Endodermal cell (in vitro differentiated cells): ENCODE results near the gene MEIKIN. TPM values are rescaled to one million over a fixed set of nuclear protein-coding genes. Genes with fewer than 3 reads are reported as not detected.

Source experiments
- DNase-seq: peaks from one replicate; pipeline ENCODE4 v3.0.0-alpha.2; 2017
- H3K27ac ChIP-seq: 2 replicates; pipeline ENCODE4 v1.5.1; 2013; ENCODE audit warnings: mild to moderate bottlenecking, low read depth, low read length, moderate library complexity
- H3K27me3 ChIP-seq: 2 replicates; pipeline ENCODE4 v1.6.1; 2013; ENCODE audit warnings: mild to moderate bottlenecking, low read length, moderate library complexity; ENCODE audit not compliant: insufficient read depth, control insufficient read depth, poor library complexity, severe bottlenecking
- H3K36me3 ChIP-seq: 2 replicates; pipeline ENCODE4 v1.7.0; 2013; ENCODE audit warnings: mild to moderate bottlenecking, low read length, moderate library complexity; ENCODE audit not compliant: control insufficient read depth, insufficient read depth
- H3K4me1 ChIP-seq: one replicate; pipeline ENCODE4 v1.7.0; 2013; ENCODE audit warnings: low read length; ENCODE audit not compliant: control insufficient read depth, insufficient read depth
- H3K4me3 ChIP-seq: 2 replicates; pipeline ENCODE4 v1.5.1; 2013; ENCODE audit warnings: mild to moderate bottlenecking, low read length, moderate library complexity
- H3K9ac ChIP-seq: 2 replicates; pipeline ENCODE4 v1.6.1; 2013; ENCODE audit warnings: mild to moderate bottlenecking, low read length, moderate library complexity; ENCODE audit not compliant: poor library complexity, severe bottlenecking; ENCODE audit errors: extremely low read depth
- H3K9me3 ChIP-seq: 2 replicates; pipeline ENCODE4 v1.6.1; 2013; ENCODE audit warnings: mild to moderate bottlenecking, low read length, moderate library complexity; ENCODE audit not compliant: control insufficient read depth
- H3K27ac Mint-ChIP-seq: 2 replicates; pipeline ENCODE4 v1.8.0; 2020; ENCODE audit warnings: mixed read lengths
- H3K27me3 Mint-ChIP-seq: 2 replicates; pipeline ENCODE4 v1.8.0; 2021; ENCODE audit warnings: mild to moderate bottlenecking, mixed read lengths; ENCODE audit not compliant: insufficient read depth
- H3K36me3 Mint-ChIP-seq: 2 replicates; pipeline ENCODE4 v1.8.0; 2020; ENCODE audit warnings: low read depth, mixed read lengths
- H3K4me1 Mint-ChIP-seq: 2 replicates; pipeline ENCODE4 v1.8.0; 2020; ENCODE audit warnings: mixed read lengths
- H3K4me3 Mint-ChIP-seq: 2 replicates; pipeline ENCODE4 v1.8.0; 2020; ENCODE audit warnings: mild to moderate bottlenecking, moderate library complexity, mixed read lengths
- H3K9me3 Mint-ChIP-seq: 2 replicates; pipeline ENCODE4 v1.8.0; 2020; ENCODE audit warnings: mild to moderate bottlenecking, mixed read lengths
- WGBS, 2 experiments: methylation state at CpG; one replicate each; pipeline versions ENCODE4 v1.1.5 to v1.1.7; 2013; ENCODE audit warnings: missing lambda C conversion rate in 2 of 2, mixed read lengths in 1 of 2; ENCODE audit not compliant: insufficient coverage in 1 of 2, insufficient read length in 1 of 2; 5-methylcytosine and 5-hydroxymethylcytosine counted together
- total RNA-seq, 2 donors: library from RNA; stranded (reverse); fragmentation: NEBNext Ultra II Directional in 1 of 2; extraction: Animal tissue kit (Norgen Biotek cat#: 25700) in 1 of 2; gene quantifications; 2 replicates in 1 of 2; 3 replicates in 1 of 2; pipeline ENCODE4 v1.2.1, GENCODE V29; 2021
- TF ChIP-seq, protein P1 (sequence below): fragments of 200-600 bp; sonication (generic); conservative IDR thresholded peaks from 2 replicates; pipeline ENCODE4 v1.5.0; 2021; ENCODE audit warnings: antibody characterized with exemption, mild to moderate bottlenecking

Gene MEIKIN
- total RNA-seq, 2 donors from 2014 or later = not detected

DNA sequence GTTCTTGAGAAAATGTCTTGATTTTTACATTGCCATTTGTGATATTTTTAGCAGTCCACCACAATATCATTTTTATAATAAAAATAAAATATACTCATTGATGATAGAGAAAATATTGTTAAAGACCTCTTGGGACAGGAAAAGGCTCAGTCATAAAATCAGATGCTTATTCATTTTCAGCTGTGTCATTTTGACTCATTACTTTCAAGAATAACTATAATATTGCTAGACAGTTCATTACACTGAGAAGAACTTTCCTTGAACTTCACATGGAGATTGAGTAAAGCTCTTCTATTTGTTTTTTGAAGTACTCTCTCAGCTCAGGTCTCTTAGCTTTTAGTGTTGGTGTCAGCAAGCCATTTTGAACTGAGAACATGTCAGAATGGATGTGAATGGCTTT is 8.5 kb upstream of the MEIKIN start:
- Histone ChIP-seq H3K4me3 (no peak overlapping the region), H3K9me3 (no peaks in the 10 kb centered on the region), H3K4me1 (no peaks in the 10 kb centered on the region), H3K27ac (no peak overlapping the region), H3K36me3 (no peaks in the 10 kb centered on the region), H3K27me3 (no peaks in the 10 kb centered on the region), H3K9ac (no peak overlapping the region)
- H3K27ac Mint-ChIP-seq = no peak overlapping the region
- no peaks in the 10 kb centered on the region for H3K9me3 Mint-ChIP-seq
- no peaks in the 10 kb centered on the region for H3K36me3 Mint-ChIP-seq
- H3K4me3 Mint-ChIP-seq = no peak overlapping the region
- TF ChIP-seq, protein P1, sequence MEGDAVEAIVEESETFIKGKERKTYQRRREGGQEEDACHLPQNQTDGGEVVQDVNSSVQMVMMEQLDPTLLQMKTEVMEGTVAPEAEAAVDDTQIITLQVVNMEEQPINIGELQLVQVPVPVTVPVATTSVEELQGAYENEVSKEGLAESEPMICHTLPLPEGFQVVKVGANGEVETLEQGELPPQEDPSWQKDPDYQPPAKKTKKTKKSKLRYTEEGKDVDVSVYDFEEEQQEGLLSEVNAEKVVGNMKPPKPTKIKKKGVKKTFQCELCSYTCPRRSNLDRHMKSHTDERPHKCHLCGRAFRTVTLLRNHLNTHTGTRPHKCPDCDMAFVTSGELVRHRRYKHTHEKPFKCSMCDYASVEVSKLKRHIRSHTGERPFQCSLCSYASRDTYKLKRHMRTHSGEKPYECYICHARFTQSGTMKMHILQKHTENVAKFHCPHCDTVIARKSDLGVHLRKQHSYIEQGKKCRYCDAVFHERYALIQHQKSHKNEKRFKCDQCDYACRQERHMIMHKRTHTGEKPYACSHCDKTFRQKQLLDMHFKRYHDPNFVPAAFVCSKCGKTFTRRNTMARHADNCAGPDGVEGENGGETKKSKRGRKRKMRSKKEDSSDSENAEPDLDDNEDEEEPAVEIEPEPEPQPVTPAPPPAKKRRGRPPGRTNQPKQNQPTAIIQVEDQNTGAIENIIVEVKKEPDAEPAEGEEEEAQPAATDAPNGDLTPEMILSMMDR = no peak
- no peaks in the 10 kb centered on the region for H3K27me3 Mint-ChIP-seq
- no peak for DNase-seq
- H3K4me1 Mint-ChIP-seq = no peaks in the 10 kb centered on the region

DNA sequence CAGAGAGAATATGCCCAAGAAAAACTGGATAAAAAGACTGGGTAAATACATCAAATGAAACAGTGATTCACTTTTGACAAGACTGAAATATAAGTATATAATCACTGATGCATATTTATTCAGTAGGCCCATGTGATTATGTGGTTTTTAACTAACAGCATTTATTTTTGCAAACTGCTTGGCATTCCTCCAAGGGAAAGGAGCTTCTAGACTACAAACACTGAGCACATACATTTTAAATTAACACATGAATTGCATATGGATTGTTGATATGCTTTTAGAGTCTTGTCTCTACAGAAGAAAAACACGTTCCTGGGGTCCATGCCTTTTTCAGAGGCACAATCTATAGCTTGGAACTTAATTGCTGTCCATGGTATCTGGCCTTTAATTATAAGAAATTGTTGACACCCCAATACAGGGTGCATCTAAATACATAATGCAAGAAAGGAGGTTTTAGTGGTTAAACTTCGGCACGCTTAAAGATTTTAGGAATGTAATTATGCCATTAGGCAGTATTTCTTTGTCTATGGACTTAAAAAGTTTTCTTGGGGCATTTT is 6.9 kb upstream of the MEIKIN start:
- DNase-seq = no peak
- Histone ChIP-seq H3K4me3 (no peak overlapping the region), H3K27me3 (no peaks in the 10 kb centered on the region), H3K4me1 (no peaks in the 10 kb centered on the region), H3K36me3 (no peaks in the 10 kb centered on the region), H3K9me3 (no peaks in the 10 kb centered on the region), H3K9ac (no peak overlapping the region), H3K27ac (no peak overlapping the region)
- Mint-ChIP-seq H3K9me3 (no peaks in the 10 kb centered on the region), H3K4me3 (no peak overlapping the region), H3K27me3 (peaks cover 2% of the 10 kb centered on the region), H3K27ac (no peak overlapping the region), H3K36me3 (no peaks in the 10 kb centered on the region), H3K4me1 (no peaks in the 10 kb centered on the region)
- whole genome bisulfite sequencing, 2 experiments = 82 to 83% methylated on average over 3 of the region's 3 CpGs
- TF ChIP-seq, protein P1 = no peak

GRCh38 chr5:131950706-131951105 is 5.2 kb upstream of the MEIKIN start:
- Histone ChIP-seq H3K9me3 (no peaks in the 10 kb centered on the region), H3K36me3 (no peaks in the 10 kb centered on the region), H3K9ac (no peak overlapping the region), H3K27me3 (no peaks in the 10 kb centered on the region), H3K4me1 (no peaks in the 10 kb centered on the region), H3K27ac (no peak overlapping the region), H3K4me3 (no peak overlapping the region)
- DNase-seq = no peak
- TF ChIP-seq, protein P1 = no peak
- H3K4me3 Mint-ChIP-seq = no peak overlapping the region
- no peaks in the 10 kb centered on the region for H3K36me3 Mint-ChIP-seq
- peaks cover 2% of the 10 kb centered on the region for H3K27me3 Mint-ChIP-seq
- H3K4me1 Mint-ChIP-seq = no peaks in the 10 kb centered on the region
- no peaks in the 10 kb centered on the region for H3K9me3 Mint-ChIP-seq
- no CpG with 5 or more reads among the region's 1 CpG for WGBS, 2 experiments
- no peak overlapping the region for H3K27ac Mint-ChIP-seq
